Activated T-cell treated with anti-CD3 and anti-CD28 coated beads, Interleukin-2, amount 50 U/mL, for 48 hours (primary cell): ENCODE results near the gene FAM53A.
"Not testable (repeated sequence)": the region's sequence is repeated elsewhere in the genome, so short reads cannot be mapped to it uniquely, and the experiment has no call there.

ENCODE experiments used
- DNase-seq, 2 experiments: peaks; one replicate each; pipeline ENCODE4 v3.0.0-alpha.2; 2020

FAM53A gene

DNA sequence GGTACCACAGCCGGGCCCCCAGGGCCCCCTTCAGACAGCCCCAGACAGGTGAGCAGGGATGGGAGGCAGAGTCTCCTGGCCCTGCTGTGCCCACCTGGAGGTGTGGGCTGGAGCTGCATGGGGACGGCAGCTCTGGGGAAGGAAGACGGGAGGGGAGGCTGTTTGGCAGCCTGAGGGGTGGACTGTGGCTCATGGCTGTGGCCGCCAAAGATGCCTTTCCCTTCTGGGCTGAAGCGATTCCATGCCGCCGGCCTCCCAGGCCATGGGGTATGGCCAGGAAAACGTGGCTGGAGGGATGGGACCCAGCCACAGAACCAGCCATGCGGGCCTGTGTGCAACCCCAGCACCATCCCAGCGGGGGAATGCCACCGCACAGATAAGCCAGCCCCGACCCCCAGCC, 65.7 kb downstream of the FAM53A start:
- DNase-seq, result no peak

DNA sequence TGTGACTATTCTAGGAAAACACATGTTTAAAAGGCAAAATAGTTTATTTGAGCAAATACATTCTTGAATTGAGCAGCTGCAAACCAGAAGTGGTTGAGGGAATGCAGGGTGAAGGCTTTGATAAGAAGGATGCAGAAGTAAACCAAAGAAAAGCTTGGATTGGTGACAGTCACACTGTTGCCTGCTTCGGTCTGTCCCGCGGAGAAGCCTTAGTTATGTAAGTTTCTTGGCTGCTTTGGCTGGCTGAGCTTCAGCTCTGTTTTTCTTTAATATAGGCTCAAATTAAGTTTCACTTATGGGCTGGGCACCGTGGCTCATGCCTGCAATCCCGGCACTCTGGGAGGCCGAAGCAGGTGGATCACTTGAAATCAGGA, 67.6 kb downstream of the FAM53A start:
- no peak for DNase-seq

DNA sequence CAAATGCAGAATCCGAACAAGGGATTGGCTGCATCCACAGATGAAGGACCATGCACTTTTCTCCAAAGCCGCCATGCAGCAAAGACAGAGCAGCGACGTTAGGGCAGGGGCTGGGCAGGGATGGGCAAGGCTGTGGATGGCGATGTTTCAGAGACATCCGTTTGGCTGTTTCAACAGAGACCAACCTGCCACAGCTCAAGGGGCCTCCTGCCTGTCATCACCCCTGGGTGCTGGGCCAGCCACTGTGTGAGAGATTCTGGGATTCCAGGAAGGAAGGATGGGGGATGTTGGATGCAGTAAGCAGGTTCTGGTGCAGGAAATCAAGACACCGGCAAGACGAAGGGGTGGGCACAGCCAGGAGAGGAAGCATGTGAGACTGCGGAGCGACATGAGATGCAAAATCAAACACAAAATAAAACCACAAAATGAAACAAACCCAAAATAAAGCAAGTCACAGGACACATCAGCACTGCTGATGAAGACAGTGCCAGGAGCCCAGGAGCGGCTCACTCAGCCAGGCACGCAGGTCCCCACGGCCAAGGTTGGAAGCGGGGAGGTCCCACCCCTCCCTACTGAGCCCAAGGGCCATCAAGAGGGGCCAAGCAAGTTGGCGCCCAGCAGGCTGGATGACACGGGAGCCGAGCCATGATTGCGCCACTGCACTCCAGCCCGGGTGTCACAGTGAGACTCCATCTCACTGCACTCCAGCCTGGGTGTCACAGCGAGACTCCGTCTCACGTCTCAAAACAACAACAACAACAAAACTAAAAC, 68.1 kb downstream of the FAM53A start:
- no peak for DNase-seq

DNA sequence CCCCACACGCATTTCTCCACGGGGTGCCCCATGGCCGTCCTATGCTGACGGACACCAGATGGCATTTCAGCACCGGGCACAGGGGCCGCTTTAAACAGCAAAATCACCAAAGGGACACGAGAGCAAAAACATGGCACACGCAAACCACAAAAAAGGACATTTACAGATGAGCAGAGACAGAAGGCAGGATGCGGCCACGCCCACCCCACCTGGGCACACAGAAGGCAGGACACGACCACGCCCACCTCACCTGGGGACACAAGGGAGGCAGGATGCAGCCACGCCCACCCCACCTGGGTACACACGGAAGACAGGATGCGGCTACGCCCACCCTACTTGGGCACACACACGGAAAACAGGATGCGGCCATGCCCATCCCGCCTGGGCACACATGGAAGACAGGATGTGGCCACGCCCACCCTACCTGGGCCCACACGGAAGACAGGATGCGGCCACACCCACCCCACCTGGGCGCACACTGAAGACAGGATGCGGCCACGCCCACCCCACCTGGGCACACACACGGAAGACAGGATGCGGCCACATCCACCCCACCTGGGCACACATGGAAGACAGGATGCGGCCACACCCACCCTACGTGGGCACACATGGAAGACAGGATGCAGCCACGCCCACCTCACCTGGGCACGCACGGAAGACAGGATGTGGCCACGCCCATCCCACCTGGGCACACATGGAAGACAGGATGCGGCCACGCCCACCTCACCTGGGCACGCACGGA, 69.1 kb downstream of the FAM53A start:
- no peak for DNase-seq

DNA sequence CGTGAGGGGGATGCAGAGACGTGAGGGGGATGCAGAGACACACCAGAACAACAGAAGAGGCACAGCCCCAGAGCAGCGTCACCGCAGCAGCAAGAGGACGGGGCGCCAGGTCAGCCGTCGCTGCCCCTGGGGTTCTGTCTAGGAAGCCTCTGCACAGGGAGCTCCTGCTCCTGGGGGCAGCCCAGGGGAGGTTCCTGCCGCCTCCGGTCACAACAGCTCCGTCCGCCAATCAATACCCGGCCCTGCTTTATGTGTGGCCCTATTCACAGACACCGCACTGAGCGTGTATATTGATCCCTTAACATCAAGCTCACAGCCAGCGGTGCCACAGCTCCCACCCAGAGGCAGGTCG, 69.6 kb downstream of the FAM53A start:
- no peak for DNase-seq

DNA sequence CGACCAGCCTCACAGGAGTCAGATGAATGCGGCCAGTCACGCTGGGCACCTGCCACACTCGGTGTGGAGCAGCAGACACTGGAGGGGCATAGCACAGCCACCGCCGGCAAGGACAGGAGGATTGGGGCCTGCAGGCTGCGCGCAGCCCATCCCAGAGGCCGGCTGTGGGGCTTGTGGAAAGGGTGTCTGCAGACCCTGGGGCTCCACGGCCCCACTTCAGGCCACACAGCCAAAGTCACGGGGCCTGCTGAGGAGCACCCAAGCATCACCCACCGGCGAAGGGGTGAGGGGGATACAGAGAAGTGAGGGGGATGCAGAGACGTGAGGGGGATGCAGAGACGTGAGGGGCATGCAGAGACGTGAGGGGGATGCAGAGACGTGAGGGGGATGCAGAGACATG, 70.1 kb downstream of the FAM53A start:
- DNase-seq, result no peak

DNA sequence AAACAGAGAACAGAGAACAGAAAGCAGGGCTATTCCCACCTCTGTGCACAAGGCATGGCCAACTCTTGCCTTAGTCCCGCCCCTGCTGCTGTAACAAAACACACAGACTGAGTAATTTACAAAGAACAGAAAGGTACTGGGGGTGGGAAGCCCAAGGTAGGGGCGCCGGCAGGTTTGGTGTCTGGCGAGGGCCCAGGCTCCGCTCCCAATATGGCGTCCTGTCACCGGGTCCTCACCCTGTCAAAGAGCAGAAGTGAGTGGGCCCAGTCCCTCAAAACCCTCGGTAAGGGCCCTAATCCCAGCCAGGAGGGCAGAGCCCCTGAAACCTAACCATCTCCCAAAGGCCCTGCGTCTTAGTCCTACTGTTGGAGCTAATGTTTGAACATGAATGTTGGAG, 71.0 kb downstream of the FAM53A start:
- no peak for DNase-seq

DNA sequence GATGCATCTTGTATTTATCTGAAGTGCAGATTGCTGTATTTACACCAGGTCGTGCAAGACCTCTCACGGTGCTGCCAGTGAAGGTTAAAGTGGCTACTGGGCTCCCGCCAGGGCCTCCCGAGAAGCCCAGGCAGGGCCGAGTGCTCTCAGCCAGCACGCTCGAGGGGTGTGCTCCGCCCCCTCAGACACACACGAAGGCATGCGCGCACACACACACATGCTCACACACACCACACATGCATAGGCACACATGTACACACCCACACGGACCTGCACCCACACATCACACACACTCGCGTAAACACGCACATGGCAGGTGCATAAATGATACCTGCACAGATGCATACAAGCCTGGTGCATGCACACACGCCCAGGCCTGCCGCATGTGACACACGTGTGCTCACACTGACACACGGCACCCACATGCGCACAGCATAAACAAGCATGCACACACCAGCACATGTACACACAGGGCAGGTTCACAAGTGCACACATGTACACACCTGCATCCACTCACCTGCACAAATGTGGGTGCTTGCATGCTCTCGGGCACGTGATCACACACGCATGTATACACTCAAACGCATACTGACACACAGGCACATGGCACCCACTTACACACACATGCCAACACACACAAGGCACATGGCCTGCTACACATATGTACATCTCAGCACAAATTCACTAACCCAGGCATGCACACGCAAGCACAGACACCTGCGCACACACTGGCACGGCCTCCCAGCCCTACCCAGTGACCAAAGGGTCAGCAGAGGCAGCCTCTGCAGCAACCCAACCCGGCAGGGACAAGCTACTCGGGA, 71.6 kb downstream of the FAM53A start:
- DNase-seq, result no peak

DNA sequence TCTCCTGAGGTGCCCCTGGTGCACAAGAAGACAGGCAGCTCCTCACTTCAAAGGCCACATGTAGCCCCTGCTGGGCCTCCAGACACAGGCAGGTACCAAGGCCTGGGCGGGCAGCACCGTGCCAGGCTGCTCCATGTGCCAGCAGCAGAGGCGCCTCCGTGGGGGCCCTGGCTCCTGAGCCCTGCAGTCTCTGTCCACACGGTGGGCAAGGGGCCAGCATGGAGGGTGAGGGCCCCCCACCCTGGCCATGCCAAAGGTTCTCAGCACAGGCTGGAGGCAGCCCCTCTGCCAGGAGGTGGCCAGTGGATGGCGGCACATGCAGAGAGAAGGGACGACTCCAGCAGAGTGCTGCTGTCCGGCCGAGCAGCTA, 72.6 kb downstream of the FAM53A start:
- DNase-seq, result no peak

DNA sequence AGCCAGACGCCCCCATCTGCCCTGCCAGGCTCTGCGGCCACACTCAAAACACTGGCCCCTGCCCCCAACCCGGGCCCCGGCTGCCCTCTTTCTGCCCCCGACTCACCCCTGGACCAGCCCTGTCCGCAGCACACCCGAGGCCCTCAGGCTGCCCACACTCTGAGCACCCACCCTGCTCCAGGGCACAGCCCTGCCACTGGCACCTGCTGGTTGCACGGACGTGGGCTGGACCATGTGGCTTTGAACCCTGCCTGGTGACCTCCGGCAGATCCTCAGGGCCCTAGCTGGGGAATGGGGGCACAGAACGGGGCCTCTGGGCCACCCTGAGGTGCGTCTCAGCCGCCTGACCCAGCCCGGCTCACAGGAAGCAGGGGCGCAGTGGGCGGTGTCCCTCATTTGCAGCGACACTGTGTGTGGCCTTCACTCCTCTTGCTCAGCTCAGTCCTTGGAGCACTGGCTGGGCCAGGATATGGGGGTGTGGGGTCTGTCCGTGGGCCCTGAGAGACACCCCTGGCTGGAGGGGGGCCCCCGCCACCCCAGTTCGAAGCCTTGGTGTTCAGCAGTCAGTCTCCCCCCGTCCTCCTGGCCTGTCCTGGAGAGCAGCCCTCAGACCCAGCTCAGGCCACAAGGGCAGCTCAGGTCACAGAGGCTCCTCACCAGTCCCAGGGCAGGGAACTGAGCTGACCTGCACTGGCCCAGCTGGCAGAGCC, 73.2 kb downstream of the FAM53A start:
- no peak for DNase-seq

DNA sequence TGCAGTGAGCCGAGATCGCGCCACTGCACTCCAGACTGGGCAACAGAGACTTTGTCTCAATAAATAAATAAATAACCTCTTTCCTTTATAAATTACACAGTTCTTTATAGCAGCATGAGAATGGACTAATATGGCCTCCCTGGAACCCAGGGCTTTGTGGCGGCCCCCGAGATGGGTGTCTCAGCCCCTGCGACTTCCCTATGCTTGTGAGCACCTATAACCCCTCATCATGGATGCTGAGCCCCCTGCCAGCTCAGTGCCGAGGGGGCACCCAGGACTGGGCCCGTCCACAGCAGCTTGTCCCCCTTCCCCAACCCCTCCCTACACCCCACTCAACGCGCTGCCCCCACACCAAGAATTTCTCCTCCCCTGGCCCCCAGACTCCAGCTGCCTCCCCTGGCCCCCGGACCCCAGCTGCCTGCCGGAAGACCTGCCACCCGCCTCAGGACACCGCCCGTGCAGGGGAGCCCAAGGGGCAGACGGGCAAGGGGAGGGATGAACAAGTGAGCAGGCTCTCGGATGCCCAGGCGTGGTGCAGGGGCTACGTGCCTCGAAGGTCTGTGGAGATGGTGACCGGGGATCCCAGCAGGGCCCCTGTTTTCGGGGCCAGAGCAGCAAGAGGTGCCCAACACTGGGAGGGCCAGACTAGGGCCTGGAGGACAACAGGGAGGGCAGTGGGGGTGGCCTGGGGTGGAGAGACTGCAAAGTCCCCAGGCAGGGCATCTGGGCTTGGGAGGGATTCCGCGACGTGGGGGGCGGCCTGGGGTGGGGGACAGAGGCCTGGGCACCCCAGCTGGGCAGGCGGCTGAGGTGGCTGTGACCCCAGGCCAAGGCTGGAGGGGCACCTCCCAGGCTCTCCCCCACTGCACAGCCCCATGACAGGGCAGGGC, 74.0 kb downstream of the FAM53A start:
- no peak for DNase-seq

DNA sequence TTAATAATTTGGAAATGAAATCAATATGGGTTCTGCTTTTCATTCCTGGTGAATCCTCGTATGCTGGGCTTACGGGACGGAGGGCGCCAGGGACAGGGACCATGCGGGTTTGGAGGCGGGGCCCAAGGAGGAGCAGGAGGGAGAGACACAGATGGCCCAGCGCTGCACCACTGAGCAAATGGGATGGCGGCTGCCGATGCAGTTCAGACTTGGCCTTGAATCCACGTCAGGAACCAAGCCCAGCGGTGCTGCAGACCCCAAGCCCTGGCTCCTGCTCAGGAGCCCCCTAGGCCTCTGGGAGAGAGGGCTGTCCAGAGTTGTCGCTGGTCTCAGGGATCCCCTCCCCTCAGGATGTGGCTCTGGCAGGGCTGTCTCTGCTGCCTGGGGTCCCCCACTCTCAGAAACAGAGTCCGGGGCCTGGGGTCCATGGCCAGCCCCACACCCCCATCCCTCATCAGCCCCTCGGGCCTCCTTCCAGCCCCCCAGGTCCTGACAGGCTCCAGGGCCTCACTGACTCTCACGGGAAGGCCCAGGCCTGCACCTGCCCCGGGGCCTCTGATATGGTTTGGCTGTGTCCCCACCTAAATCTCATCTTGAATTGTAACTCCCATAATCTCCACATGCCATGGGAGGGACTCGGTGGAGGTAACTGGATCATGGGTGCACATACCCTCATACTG, 75.2 kb downstream of the FAM53A start:
- no peak for DNase-seq

DNA sequence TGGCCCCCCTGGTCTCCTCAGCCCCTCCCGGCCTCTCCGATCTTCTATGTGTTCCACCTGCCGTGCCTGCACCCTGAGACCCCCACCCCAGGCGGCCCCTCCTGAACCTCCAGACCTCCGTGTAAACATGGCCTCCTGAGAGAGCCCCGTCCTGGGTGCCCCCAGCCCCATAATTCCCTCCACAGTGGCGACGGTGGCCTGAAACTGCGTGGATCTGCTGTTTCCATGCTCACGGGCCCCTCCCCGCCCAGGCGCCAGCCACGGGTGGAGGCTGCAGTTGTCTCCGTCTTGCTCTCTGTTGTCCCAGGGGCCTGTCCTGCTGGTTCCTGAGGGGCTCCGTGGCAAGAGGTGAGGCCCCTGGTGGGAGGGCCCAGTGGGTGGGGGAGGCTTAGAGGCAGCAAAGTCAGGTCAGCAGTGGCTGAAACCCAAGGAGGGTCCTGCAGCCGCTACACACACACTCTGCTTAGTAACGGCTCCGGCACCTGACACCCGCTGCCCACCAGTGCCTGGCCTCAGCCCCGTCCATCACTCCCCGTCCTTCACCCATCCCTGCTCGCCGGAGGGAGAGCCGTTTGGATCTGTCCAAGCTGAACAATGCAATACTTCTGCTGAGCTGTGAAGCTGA, 75.8 kb downstream of the FAM53A start:
- DNase-seq, result no peak

DNA sequence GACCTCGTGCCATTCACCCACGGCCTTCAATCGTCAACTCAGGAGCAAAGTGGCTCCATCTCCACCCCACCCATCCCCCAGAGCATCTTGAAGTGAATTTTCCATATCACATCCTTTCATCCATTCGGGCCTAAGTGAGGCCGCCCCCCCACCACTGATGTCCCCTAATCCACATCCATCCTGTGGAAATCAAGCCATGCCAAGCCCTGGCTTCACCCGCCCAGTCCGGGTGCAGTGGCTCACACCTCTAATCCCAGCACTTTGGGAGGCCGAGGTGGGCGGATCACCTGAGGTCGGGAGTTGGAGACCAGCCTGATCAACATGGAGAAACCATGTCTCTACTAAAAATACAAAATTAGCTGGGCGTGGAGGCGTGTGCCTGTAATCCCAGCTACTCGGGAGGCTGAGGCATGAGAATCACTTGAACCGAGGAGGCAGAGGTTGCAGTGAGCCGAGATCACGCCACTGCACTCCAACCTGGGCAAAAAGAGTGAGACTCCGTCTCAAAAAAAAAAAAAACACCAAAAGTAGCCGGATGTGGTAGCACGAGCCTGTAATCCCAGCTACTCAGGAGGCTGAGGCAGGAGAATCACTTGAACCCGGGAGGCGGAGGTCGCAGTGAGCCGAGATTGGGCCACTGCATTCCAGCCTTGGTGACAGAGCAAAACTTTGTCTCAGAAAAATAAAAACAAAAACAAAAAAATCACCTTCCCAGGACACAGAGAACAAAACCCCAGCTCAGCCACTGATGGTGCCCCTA, 76.5 kb downstream of the FAM53A start:
- not testable (repeated sequence) for DNase-seq

DNA sequence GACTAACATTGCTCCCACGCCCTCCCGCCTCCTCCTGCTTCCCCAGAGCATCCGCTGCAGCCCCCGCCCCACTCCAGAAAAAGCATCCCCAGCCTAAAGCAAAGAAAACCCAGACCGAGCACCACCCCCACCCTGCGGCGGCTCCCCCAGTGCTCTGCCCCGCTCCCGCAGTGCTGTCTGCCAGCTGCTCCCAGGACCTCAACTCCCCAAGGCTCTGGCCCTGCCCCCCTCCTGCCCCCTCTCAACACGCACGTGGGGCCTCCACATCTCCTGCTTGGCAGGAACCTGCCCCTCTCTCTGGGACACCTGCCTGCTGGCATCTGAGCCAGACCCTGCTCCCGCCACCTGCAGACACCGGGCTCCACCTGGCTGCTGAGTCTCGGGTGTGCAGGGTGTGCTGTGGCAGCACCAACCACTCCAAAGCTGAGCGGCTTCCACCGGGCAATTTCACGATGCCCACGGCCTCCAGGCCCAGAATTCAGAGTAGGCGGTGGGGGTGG, 79.4 kb downstream of the FAM53A start:
- DNase-seq, result no peak

DNA sequence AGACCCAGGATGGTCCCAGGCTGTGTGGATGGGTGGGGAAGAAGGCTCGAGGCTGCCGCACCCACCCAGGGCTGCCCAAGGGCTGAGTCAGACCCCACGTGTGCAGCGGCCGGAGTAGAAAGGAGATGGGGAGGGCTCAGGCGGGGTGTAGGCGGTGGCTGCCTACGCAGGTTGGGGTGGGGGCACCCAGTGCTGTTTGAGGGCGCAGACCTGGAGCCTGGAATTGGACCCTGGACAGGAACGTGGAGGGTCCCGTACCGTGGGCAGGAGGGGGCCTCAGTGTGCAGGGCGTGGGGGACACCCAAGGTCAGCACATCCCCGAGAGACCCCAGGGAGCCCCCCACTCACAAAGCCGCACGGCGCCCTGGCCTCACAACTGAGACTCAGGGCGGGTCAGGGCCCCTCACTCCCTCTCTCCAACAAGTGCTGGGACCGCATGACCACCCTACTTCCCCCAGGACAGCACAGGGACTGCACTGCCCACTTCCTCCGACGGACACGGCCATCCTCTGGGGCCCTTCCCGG, 79.9 kb downstream of the FAM53A start:
- DNase-seq, result no peak

DNA sequence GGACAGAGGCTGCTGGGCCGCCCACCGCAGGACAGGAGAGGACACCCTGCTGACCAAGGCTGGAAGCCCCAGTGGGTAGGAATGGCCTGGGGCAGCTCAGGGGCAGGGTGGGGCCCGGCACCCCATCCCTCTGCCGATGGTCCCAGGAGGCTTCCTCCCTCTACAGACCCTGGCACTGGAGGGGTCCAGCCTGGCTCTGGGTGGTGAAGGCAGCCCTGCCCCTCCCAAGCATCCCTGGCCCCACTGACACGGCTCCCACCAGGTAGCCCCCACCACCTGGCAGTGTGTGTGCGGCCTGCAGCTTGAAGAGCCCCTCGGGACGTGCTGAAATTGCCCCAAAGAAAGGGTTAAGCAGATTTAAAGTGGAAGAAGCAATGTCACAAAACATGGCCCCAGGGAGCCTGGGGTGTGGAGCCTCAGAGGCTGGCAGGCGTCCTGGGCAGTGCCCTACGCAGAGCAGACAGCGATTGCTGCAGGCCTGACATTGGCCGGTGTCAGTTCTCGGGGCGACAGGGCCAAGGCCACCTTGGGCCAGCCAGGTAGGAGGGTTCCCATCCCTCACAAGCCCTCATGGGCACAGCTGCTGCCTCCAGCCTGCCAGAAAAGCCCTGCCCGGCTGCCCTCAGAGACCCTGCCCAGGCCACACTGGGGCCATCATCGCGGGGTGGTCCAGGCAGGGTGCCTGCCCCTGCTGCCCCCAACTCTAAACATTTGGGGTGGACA, 80.5 kb downstream of the FAM53A start:
- DNase-seq, result no peak

DNA sequence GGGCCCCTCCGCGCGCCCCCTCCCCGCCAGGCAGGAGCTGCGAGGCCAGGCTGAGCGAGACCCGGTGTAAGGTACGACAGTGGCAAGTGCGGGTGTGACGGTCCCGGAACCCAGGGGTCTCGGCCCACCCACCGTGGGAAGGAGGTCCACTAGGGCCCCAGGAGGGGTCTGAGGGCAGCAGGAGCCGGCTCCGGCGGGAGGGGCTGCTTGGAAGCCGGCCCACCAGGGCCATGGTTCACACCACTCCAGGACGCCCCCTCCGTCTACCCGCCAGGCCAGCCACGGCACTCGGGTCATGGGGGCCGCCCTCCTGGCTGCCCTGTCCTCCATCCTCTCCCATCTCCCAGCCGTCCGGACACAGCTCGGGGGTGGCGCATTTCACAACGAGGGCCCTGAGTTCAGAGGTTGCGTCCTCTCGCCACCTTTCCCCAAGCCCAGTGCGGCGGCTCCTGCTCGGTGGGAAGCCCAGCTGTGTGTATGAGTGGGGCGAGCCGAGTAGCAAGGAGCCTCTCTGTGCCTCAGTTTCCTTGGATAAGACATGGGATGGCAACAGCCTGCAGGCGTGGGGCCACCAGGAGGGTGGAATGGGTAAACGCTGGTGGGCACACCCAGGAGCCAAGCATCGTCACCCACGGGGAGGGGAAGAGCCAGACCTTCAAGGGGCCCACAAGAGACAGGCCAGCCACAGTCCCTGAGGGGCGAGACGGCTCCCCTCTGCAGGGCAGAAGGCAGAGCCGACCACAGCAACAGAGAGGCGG, 81.3 kb downstream of the FAM53A start:
- no peak for DNase-seq
